ENCODE measurements around the gene CLDND2.
"Not testable (repeated sequence)": the region's sequence is repeated elsewhere in the genome, so short reads cannot be mapped to it uniquely, and the experiment has no call there.

CLDND2 gene

GRCh38 chr19:51368366-51369282 is at the start of gene CLDND2:
TSS of gene CLDND2 (minus strand) at chr19:51369003. CDS start at chr19:51368577, 426 bp downstream.
- Histone ChIP-seq H3K27me3 (ENCODE audit: insufficient read depth, low read depth) (no peaks in the 10 kb centered on the region), H3K9ac (no peak within 1 kb of the TSS), H3K27ac (no peak within 1 kb of the TSS), H3K4me3 (IDR thresholded peaks at IDR 0.05; ENCODE audit: insufficient read depth, low read depth, low read length) (no peak within 1 kb of the TSS), H4K20me1 (ENCODE audit: insufficient read depth) (no peaks in the 10 kb centered on the region), H2AFZ (ENCODE audit: low read depth) (no peak within 1 kb of the TSS), H3K4me2 (no peak within 1 kb of the TSS), H3K4me1 (ENCODE audit: low read depth, poor library complexity, severe bottlenecking) (no peaks in the 10 kb centered on the region), H3K36me3 (ENCODE audit: insufficient read depth) (no peaks in the 10 kb centered on the region), H3K79me2 (ENCODE audit: insufficient read depth, low read depth) (no peaks in the 10 kb centered on the region)
- TF ChIP-seq CTCF (conservative IDR thresholded peaks at IDR 0.05; ENCODE audit: low read depth, low read length), result no peak

GRCh38 chr19:51417810-51418157 is 49.0 kb upstream of the CLDND2 start:
- H3K4me1 ChIP-seq (ENCODE audit: low read depth, poor library complexity, severe bottlenecking), result no peaks in the 10 kb centered on the region
- H3K36me3 ChIP-seq (ENCODE audit: insufficient read depth), result no peaks in the 10 kb centered on the region
- TF ChIP-seq CTCF (conservative IDR thresholded peaks at IDR 0.05; ENCODE audit: low read depth, low read length), result no peak
- no peaks in the 10 kb centered on the region; the same call in 1 of the 2 replicates for H3K27me3 ChIP-seq (ENCODE audit: insufficient read depth, low read depth)
- H2AFZ ChIP-seq (ENCODE audit: low read depth), result no peak overlapping the region
- no peak overlapping the region for H3K4me2 ChIP-seq
- no peaks in the 10 kb centered on the region for H4K20me1 ChIP-seq (ENCODE audit: insufficient read depth)
- H3K4me3 ChIP-seq (IDR thresholded peaks at IDR 0.05; ENCODE audit: insufficient read depth, low read depth, low read length), result no peak overlapping the region
- H3K27ac ChIP-seq, result no peak overlapping the region
- H3K79me2 ChIP-seq (ENCODE audit: insufficient read depth, low read depth), result no peaks in the 10 kb centered on the region
- no peak overlapping the region for H3K9ac ChIP-seq

GRCh38 chr19:51417107-51417809 is 48.5 kb upstream of the CLDND2 start, which contains the start of gene SIGLEC10:
TSS of gene SIGLEC10 (minus strand) at chr19:51417642. CDS start at chr19:51417581, 61 bp downstream.
- H2AFZ ChIP-seq (ENCODE audit: low read depth), result no peak within 1 kb of the TSS
- no peaks in the 10 kb centered on the region for H4K20me1 ChIP-seq (ENCODE audit: insufficient read depth)
- no peak within 1 kb of the TSS for H3K4me3 ChIP-seq (IDR thresholded peaks at IDR 0.05; ENCODE audit: insufficient read depth, low read depth, low read length)
- TF ChIP-seq CTCF (conservative IDR thresholded peaks at IDR 0.05; ENCODE audit: low read depth, low read length), result no peak
- H3K79me2 ChIP-seq (ENCODE audit: insufficient read depth, low read depth), result no peaks in the 10 kb centered on the region
- no peaks in the 10 kb centered on the region for H3K4me1 ChIP-seq (ENCODE audit: low read depth, poor library complexity, severe bottlenecking)
- H3K27ac ChIP-seq, result no peak within 1 kb of the TSS
- H3K36me3 ChIP-seq (ENCODE audit: insufficient read depth), result no peaks in the 10 kb centered on the region
- no peaks in the 10 kb centered on the region; the same call in 1 of the 2 replicates for H3K27me3 ChIP-seq (ENCODE audit: insufficient read depth, low read depth)
- no peak within 1 kb of the TSS for H3K9ac ChIP-seq
- no peak within 1 kb of the TSS for H3K4me2 ChIP-seq

GRCh38 chr19:51416422-51416821 is 47.6 kb upstream of the CLDND2 start:
- H3K27ac ChIP-seq; H3K4me3 ChIP-seq (IDR thresholded peaks at IDR 0.05; ENCODE audit: insufficient read depth, low read depth, low read length); H3K4me2 ChIP-seq; H3K27me3 ChIP-seq (ENCODE audit: insufficient read depth, low read depth); H2AFZ ChIP-seq (ENCODE audit: low read depth); H3K36me3 ChIP-seq (ENCODE audit: insufficient read depth); H3K4me1 ChIP-seq (ENCODE audit: low read depth, poor library complexity, severe bottlenecking); H3K79me2 ChIP-seq (ENCODE audit: insufficient read depth, low read depth); H4K20me1 ChIP-seq (ENCODE audit: insufficient read depth); H3K9ac ChIP-seq: not testable (repeated sequence)
